Measurements from ENCODE around the gene DIDO1.
A peak's percentile ranks its signal among the peaks of the same experiment; 100 is the strongest.

The DIDO1 gene

DNA sequence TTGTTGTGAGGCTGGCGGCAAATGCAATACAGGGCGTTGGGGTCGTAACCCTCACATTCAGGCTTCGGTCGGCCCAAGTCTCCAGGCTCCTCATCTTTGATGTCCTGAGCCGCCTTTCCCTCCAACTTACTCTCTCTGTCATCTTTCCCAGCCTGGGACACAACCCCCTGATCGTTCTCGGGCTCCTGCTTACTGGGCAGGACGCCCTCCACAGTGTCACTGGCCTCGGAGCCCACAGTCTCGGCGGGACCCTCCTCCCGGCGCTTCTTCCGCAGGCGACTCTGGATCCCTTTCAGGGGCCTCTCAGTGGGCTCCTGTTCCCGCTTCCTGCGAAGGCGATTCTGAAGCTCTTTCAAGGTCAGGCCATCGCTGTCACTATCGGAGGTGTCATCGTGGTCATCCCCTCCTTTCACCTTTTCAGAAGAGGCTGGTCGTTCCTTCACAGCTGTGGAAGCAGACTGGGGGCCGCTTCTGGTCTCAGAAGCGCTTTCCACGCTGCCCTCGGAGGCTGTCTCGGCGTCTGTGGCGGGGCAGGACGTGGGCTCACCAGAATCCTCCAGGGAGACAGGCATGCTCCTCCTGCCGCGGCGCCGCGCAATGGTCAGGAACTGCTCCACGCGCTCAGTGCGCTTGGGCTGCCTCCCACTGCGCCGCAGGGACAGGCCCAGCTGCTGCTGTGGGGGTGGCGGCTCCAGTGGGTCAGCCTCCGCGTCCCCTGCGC is 15.4 kb downstream of the DIDO1 start:
- no peak for DNase-seq (ENCODE audit: low read depth)

DNA sequence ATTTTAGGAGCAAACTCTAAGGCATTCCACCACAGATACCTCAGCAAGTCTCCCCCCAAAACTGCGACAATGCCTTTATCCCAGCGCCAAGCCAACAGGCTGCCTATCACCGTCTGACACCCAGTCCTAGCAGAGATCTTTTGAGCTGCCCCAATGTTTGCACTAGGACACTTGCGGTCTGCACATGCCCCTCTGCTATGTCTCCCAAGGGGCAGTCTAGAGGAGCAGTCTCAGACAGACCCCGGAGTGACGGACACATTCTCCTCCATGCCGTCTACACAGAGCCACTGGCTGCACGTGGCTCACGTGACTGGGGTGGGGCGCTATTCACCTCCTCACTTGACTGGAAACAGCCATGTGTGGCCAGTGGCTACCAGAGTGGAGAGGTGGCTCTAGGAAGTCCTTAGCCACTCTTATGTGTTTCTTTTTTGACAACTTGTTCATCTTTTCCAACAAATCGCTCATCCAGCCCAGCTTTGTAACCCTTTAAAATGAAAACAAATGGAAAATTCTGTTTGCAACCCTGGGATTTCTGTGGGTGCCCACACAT is 16.0 kb downstream of the DIDO1 start:
- no peak for DNase-seq (ENCODE audit: low read depth)

DNA sequence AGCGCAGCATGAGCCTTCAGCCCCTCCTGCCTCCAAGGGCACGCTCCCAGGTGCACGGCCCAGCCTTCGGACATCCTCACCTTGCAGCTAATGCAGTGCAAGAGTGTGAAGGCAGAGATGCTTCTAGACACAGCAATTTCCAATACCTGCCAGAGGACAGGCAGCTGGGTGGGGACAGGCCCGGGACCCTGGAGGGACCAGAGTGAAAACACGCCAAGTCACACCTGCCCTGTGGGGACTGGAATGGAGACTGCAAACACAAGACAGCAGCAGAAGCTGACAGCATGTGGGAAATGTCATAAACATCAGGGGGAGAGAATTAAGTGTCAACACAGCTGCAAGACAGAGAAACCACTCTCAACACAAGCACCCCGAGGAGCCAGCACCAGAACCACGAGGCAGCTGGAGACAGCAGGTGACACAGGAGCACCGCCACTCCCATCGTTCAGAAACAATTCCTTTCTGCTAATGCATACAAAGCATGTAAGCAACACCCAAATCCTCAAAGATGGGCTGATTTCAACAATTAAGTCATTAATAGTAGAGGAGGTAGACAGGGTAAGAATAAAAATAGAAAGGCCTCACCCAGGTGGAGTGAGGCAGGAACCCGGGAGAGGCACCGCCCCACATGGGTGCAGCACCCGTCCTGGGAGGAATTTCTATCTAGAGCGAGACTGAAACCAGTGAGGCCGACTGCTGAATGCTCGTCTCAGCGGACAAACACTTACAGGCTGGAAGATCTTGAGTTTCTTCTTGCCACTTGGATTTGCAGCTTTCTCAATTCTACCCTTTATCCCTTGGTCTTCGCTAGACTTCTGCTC is 17.1 kb downstream of the DIDO1 start:
- no peak for DNase-seq (ENCODE audit: low read depth)

DNA sequence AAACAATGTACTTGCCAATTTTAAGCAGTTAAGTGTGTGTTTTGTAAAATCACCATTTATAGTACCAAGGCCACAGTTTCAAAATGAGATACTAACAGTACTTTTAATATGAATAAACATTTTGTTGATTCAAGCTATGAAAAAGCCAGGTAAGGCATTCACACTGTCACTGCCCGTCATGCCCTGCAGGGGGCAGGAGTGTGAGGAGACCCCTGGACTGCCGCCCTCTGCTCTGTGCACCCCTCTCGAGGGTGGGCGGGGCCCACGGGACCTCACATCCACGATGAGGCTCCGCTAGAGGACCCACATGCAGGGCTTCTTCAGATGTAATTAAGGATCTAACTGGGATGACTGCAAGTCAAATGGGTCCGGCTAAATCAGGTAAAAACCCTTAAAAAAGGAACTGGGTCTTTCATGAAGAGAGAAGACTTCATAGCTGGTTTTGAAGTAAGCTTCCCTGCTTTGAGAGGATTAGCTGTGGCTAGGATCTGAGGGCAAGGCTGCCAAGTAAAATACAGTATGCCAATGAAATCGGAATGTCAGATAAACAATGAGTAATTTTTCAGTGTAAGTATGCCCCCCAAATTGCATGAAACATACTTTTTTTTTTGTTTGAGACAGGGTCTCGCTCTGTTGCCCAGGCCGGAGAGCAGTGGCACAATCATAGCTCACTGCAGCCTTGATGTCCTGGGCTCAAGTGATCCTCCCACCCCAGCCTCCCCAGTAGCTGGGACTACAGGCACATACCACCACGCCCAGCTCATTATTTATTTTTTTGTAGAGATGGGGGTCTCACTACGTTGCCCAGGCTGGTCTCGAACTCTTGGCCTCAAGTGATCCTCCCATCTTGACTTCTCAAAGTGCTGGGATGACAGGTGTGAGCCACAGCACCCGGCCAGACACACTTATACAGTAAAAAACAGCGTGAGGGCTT is 18.7 kb downstream of the DIDO1 start:
- no peak for DNase-seq (ENCODE audit: low read depth)

DNA sequence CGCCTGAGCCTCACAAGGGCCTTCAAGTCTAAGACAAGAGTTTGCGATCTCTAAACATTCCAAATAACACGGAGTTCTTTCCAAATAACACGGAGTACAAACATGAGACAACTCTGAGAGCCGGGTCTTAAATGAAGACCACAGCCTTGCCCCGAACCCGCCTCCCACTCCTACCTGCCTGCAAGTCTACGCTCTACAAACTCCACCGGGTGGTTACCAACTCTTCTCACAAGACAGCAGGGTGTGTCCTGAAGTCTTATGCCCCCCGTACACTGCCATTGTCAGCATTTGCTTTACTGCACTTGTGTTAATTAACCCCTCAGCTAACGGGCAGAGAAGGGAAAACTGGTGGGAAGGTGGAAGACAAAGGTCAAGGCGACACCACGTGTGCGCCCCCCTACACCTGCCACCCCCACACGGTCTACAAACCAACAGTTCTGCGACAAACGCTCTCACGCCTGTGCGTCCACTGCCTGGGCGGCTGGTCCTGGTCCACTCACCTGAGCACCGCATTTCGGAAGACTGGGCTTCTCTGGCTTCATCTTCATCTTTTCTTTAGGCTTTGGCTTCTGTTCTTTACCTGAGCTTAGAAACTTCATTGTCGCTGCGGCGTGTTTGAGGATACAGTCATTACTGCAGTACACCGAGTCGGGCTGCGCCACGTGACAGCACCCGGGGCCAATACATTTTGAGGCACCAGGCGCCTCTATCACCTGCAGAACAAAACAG is 19.5 kb downstream of the DIDO1 start:
- no peak for DNase-seq (ENCODE audit: low read depth)

DNA sequence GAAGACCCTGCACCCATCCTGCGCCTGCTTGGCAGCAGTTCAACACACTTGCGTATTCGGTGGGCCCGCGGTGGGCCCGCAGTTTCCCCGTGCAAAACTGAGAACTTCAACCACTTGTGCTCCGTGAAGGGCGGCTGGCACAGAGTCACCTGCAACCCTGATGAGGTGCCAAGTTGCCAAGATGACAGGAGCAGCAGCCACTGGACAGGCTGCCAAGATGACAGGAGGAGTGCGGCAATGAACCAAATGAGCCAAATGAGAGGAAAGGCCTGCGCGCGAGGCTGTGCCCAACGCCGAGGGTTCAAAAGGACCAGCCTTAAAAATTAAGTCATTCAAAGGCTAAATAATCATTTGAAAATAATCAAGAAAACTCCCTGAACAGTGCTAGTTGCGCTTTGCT is 20.1 kb downstream of the DIDO1 start:
- no peak for DNase-seq (ENCODE audit: low read depth)

DNA sequence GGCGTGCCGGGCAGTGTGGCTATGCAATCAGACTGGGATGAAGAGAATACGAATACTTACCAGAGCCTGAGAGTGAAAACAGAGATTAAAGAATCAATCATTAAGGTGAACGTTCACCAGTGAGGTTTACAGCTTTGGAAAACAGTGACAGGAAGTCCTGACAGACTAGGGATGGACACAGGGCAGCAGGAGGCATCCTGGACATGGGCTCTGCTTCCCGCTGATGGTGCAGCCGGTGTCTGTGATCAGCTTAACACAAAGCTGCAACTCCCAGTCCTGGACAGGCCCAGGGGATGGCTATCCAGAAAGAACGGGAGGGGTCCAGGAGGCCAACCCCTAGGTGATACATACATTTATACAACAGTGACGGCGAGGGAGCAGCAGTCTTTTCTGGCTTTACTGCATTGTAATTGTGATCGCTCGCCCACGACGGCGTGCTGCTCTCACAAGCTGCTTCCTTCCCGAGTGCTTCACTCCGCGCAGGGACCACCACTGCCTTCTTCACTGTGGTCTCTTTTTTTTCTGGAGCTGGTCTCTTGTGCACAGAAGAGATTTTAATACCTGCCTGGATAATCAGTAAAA is 20.7 kb downstream of the DIDO1 start:
- no peak for DNase-seq (ENCODE audit: low read depth)

DNA sequence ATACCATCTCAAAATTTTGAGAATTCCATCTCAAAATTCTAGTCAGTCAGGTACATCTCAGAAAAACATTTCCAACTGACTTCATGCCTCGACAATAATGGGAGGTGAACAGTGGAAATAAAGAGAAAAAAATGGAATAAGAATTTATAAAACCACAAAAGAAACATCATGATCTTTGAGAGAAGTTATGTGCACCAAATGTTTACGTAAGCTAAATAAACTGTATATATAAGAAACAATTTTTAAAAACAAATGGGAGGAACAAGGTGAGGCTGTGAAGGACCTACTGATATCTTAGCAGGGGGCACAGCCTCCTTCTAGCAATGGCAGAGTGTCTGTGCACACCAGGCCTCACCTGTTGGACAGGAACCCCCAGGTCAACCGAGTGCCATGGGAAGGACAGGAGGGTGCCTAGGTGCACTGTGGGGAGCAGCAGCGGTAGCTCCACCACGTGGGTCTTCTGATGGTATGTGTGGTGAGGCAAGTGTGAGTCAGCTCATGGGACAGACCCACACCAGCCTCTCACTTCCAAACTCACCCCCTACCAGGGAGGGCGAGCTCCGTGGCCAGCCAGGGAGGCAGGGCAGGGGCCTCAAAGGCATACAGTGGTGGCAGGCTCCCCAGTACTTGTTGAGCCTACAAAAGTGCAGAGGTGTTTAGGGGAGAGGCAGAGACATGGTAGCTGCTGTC is 23.2 kb downstream of the DIDO1 start:
- DNase-seq (ENCODE audit: low read depth): no peak

DNA sequence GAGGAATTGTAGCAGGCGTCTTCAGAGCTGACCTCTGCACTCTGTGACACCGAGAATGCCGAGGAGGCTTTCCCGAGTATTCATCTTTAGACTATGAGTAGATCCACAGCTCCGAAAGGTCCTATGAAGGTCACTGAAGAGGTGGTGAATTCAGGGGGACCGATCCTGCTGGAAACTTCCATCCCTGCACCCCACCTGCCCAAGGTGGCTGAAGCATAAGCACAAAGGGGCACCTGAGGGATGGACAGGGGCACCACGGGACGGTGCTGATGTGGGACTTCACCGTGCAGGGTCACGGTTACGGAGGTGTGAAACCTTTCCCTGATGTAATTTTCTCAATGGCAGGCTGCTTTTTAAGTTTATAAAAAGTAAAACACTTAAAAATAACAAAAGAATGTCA is 24.4 kb downstream of the DIDO1 start:
- DNase-seq (ENCODE audit: low read depth): no peak

DNA sequence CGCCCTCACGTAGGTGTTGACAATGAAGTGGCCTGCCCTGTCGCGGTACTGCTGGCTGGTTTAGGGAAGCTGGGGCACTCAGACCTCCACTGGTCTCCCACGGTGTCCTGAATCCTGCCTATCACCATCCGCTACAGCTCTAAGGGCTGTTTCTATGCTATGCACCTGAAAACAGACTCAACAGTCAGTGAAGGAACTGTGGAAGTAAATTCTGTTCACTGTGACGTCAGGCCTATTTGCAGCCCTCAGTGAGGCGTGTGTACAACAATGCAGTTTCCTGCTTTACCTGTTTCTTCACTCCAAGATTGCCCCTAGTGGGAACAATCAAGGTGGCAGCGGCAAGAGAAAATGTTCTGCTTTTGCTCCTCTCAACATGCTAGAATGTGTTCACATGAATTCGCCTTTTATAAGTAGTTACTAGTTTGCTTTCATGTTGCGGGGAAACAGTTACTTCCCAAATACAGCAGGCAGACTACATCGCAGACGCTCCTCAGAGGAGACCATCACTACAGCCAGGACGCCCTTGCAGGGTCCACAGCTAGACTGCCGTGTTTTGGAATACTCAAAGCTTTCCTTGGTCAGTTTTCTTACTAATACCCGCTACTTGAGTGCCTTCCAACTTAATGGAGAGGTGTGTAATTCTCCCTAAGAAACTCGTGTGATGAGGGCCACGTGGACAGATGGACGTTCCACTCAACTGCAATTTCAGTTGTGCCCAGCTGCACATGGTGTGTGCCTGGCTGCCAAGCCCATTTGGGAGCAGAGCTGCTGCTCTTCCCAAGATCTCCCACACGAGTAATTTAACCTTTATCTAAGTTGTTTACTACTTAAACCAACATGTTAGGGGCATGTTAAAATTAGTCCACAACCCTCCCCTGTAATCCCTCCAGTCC is 25.4 kb downstream of the DIDO1 start:
- no peak for DNase-seq (ENCODE audit: low read depth)

DNA sequence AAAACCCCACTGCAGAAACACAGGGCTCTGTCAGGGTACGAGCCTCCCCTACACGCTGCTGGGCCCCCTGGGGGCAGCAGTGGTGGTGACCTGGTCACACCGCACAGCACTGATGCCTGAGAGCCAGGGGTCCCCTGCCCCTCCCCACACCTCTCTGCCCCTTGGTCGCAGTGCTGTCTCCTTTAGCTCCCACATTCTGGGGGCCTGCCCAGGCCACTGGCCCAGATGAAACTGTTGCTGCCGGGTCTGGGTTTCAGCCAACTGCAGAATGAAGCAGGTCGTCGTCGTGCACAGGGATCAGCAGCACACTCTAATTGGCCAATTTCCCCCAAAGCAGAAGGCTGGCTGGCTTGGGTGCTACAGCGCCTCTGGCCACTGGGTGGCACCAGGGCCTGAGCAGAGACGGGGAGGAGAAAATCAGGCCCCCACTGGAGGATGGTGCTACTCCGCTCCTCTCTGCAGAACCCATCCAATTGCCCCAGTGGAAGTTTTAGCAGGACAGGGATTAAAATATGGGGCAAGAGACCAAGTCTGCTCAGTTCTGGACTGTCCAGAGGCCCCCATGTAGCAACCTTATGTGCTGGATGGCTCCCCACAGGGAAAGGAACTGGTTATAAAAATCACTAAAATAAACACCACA is 26.1 kb downstream of the DIDO1 start:
- DNase-seq (ENCODE audit: low read depth): peak; percentile 68

DNA sequence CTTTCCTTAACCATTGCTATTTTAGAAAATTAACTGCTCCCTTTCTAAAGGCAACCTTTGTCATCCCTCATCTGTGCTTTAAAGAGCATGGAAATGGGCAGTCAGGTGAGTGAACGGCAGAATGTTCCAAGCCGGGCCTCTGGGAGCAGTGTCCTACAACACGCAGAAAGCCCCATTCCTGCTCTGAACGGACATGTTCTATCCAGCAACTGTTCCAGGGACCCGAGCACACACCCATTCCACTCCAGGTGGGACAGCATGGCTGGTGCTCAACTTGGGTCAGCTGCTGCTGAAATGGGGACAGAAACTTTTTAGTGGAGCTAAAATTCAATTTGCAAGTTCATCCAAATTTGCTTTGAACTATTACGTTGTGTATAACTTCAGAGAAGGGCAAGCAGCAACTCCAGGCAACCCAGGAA is 26.7 kb downstream of the DIDO1 start:
- no peak for DNase-seq (ENCODE audit: low read depth)

DNA sequence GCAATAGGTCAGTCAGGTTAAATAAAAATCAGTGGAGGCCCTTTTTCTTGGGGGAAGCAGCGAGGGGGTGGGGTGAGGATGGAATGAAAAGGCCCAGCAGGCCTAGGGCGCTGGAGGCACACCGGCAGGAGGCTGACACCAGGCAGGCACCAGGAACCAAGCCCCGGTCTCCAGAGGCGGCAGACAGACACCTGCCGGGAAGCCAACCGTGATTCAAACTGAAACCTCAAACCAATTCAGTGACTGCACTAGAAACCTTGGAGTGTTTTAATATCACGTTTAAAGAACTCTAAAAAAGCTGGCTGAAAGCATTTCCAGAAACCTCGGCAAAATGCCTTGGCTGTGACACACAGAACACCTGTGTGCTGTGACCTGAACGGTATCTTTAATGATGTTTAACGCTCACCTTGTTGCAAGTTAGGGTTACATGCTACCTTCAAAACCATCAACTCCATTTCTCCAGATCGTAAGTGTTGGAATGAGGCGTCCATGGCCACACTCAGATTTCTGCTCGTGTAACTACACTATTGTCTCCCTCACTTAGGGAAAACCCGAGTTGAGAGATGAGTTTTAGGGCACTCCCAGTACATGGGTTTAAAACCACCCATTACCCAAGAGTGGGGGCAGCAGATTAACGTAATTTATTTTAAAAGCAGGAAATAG is 27.2 kb downstream of the DIDO1 start:
- DNase-seq (ENCODE audit: low read depth): peak; percentile 36

DNA sequence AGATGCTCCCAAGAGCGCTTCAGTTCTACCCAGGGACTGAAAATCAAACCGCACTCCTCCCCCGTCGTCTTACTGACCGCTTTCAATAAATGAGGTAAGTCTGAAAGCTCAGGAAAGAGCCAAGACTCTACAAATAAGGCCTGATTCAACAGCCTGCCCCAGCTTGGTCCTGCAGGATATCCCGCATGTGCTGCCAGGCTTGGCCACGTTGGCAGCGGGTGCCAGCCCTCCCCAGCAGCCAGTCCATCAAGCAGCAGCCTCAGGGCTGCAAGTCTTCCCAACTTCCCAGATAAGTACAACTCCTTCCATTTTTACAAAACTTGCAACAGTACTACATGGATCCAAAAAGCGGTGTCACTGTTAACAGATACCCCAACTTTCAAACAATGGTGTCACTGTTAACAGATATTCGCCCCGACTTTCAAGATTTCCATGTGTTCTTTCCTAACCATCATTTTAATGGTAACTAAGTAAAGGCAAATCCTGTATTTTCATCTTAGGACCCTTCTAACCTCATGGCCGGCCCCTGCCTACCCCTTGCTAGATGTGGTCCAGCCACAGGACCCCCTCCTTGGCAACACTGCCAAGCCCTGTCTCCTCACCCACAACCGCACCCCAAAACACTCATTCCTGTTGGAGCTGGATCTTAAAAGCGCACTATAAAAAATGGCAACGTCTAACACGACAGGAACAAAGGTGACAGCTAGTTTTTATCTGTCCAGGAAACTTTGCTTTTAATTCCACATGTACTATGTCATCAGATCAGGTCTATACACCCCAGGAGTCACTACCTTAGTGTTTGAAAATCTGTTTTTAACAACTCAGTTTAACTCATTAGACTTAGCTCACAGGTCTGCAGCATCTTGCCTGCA is 28.0 kb downstream of the DIDO1 start:
- no peak for DNase-seq (ENCODE audit: low read depth)

DNA sequence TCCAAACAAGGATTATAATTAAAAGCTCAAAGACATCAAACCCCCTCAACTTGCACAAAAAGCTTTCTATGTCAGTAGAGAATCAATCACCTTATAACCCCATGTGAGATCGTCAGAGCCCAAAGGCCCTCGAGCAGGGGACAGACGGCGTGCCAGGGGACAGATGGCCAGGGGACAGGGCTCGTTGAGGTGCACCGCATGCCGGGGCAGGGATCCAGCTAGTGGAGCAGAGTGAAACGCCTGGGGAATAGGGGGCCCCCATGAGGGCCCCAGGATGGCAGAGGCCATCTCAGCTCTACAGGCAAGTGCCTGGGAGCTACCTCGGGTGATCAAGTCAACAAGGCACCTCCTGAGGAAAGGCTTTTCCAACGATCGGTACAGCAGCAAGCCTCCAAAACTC is 28.6 kb downstream of the DIDO1 start:
- no peak for DNase-seq (ENCODE audit: low read depth)

DNA sequence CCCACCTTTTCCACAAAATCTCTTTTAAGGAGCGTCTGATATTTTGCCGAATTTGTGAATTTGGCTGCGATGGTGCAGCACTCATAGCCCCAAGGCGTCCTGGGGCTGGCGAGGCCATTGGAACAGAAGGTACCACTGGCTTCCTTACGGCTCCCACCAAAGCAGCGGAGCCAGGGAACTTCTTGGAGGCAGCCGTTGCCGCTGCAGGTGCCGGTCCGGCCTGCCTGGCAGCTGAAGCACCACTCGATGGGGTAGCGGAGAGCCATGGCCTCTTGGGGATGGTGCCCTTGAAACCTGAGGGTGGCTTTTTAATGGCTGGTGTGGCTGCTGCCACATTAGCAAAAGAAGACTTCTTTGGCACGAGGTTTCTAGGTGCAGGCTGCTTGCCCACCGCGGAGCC is 29.8 kb downstream of the DIDO1 start:
- no peak for DNase-seq (ENCODE audit: low read depth)

DNA sequence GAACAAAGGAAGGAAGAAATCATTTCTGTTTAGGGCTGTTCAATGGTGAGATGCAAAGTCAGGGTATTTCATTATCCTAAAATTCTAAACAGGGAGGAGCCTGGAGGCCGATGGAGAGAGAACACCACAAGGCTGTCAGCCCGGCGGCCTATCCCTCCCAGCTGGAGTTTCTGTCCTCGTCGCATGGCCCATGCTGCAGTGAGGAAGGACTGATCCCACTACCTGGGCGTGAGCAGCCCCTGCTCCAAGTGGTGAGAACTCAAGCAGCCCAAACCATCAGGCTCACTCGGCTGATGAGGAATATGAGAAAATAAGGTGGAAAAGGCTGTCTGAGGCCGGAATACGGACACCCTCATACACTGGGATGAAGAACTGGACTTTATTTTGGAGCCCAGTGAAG is 30.8 kb downstream of the DIDO1 start:
- DNase-seq (ENCODE audit: low read depth): no peak

All from activated T-cell treated with anti-CD3 and anti-CD28 coated beads for 48 hours (primary cell).